NCI-H446 treated with DMSO at 0.1 percent for 48 hours (cell line): Measurements from ENCODE around the gene CLIC4.
"Not testable (repeated sequence)": the region's sequence is repeated elsewhere in the genome, so short reads cannot be mapped to it uniquely, and the experiment has no call there.

ENCODE experiments used
- DNase-seq: peaks from one replicate; lab custom pipeline; 2025; lab: John Stamatoyannopoulos, UW

CLIC4 gene

GRCh38 chr1:24717887-24718650 lies 27.2 kb upstream of the CLIC4 start:
- DNase-seq = no peak

GRCh38 chr1:24720152-24720551 lies 25.1 kb upstream of the CLIC4 start:
- DNase-seq = no peak

- DNase-seq = no peak
Measured at GRCh38 chr1:24721533-24721932, 23.7 kb upstream of the CLIC4 start.

- not testable (repeated sequence) for DNase-seq
Measured at GRCh38 chr1:24722073-24723035, 22.9 kb upstream of the CLIC4 start.

GRCh38 chr1:24724345-24725208 lies 20.7 kb upstream of the CLIC4 start:
- DNase-seq = no peak

GRCh38 chr1:24725209-24725651 lies 20.0 kb upstream of the CLIC4 start:
- no peak for DNase-seq

GRCh38 chr1:24726741-24727140 lies 18.5 kb upstream of the CLIC4 start:
- DNase-seq = no peak

- no peak for DNase-seq
Measured at GRCh38 chr1:24727501-24728216, 17.6 kb upstream of the CLIC4 start.

- DNase-seq = no peak
Measured at GRCh38 chr1:24728982-24729381, 16.3 kb upstream of the CLIC4 start.

- DNase-seq = no peak
Measured at GRCh38 chr1:24732186-24732885, 12.9 kb upstream of the CLIC4 start.

- DNase-seq = not testable (repeated sequence)
Measured at GRCh38 chr1:24733342-24733741, 11.9 kb upstream of the CLIC4 start.

- no peak for DNase-seq
Measured at GRCh38 chr1:24735156-24735508, 10.1 kb upstream of the CLIC4 start.

GRCh38 chr1:24735509-24736375 lies 9.5 kb upstream of the CLIC4 start:
- DNase-seq = peak; percentile 85

- DNase-seq = no peak
Measured at GRCh38 chr1:24737368-24738117, 7.7 kb upstream of the CLIC4 start.

- DNase-seq = no peak
Measured at GRCh38 chr1:24739241-24739640, 6.0 kb upstream of the CLIC4 start.

- no peak for DNase-seq
Measured at GRCh38 chr1:24742090-24742938, 2.9 kb upstream of the CLIC4 start.

- no peak for DNase-seq
Measured at GRCh38 chr1:24743404-24744211, 1.6 kb upstream of the CLIC4 start.
